HG03103 (cell line): ENCODE data around the gene UBR3.
"Not testable (repeated sequence)": the region's sequence is repeated elsewhere in the genome, so short reads cannot be mapped to it uniquely, and the experiment has no call there.

ENCODE experiments used
- ATAC-seq: cut with Tn5 transposase; IDR thresholded peaks from one replicate; pipeline ENCODE4 v1.9.1; 2021; ENCODE audit warnings: low read depth; ENCODE audit not compliant: unreplicated experiment

UBR3 gene

GRCh38 chr2:169822785-169823392 is 4.4 kb upstream of the UBR3 start:
- no peak for ATAC-seq

- ATAC-seq = no peak
Measured at GRCh38 chr2:169823996-169824372, 3.3 kb upstream of the UBR3 start.

GRCh38 chr2:169824373-169825333 is 2.6 kb upstream of the UBR3 start, which contains the start of gene METTL5:
Gene METTL5, minus strand, starts transcription at chr2:169824905. Its CDS starts 308 bp downstream, at chr2:169824597.
- peak; percentile 55 for ATAC-seq

- ATAC-seq = no peak
Measured at GRCh38 chr2:169828141-169828811, 1.0 kb downstream of the UBR3 start.

- ATAC-seq = no peak
Measured at GRCh38 chr2:169834401-169834800, 7.1 kb downstream of the UBR3 start.

GRCh38 chr2:169838743-169839489 is 11.7 kb downstream of the UBR3 start:
- ATAC-seq = no peak

- no peak for ATAC-seq
Measured at GRCh38 chr2:169839954-169840746, 12.9 kb downstream of the UBR3 start.

GRCh38 chr2:169840747-169841142 is 13.5 kb downstream of the UBR3 start:
- ATAC-seq = no peak

- not testable (repeated sequence) for ATAC-seq
Measured at GRCh38 chr2:169841625-169842024, 14.4 kb downstream of the UBR3 start.

- ATAC-seq = no peak
Measured at GRCh38 chr2:169845016-169845415, 17.8 kb downstream of the UBR3 start.

GRCh38 chr2:169848959-169849693 is 21.9 kb downstream of the UBR3 start:
- ATAC-seq = not testable (repeated sequence)

- ATAC-seq = no peak
Measured at GRCh38 chr2:169849710-169850109, 22.5 kb downstream of the UBR3 start.

GRCh38 chr2:169853041-169853668 is 25.9 kb downstream of the UBR3 start:
- ATAC-seq = no peak

- ATAC-seq = not testable (repeated sequence)
Measured at GRCh38 chr2:169855281-169856258, 28.3 kb downstream of the UBR3 start.

- no peak for ATAC-seq
Measured at GRCh38 chr2:169859423-169859822, 32.2 kb downstream of the UBR3 start.

- no peak for ATAC-seq
Measured at GRCh38 chr2:169860149-169860548, 32.9 kb downstream of the UBR3 start.

GRCh38 chr2:169862816-169863215 is 35.6 kb downstream of the UBR3 start:
- no peak for ATAC-seq
